ENCODE results near the gene MTA1.

The MTA1 gene

DNA sequence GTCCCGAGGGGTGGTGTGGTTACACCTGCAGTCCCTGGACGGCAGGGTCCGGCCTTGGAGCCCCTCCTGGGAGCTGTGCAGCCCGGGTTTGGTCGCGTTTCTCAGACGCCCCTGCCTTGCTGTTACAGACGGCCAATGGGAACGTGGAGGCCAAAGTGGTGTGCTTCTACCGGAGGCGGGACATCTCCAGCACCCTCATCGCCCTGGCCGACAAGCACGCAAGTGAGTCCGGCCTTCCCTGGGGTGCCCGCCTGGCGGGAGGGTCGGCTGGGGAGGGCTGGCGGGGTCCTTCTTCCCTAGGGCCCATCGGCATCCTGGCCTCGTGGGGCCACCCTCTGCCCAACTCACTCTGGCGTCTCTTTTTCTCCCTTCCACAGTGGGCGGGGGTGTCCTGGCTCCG is 25.7 kb downstream of the MTA1 start:
- peaks cover 0 to 11% of the 10 kb centered on the region in 2 donors for H3K4me1 ChIP-seq (ENCODE audit: control insufficient read depth in 1 of 2, insufficient read depth in 2 of 2, low read length in 2 of 2)
- H3K27ac ChIP-seq (ENCODE audit: low read length): no peak overlapping the region
- H3K9me3 ChIP-seq (ENCODE audit: control insufficient read depth in 1 of 2, low read length in 2 of 2): no peaks in the 10 kb centered on the region
- H3K27me3 ChIP-seq (ENCODE audit: low read depth, low read length): no peaks in the 10 kb centered on the region
- no peak overlapping the region for H3K4me3 ChIP-seq (ENCODE audit: low read depth in 1 of 2, low read length in 2 of 2)
- peaks cover 0 to 20% of the 10 kb centered on the region in 2 donors for H3K36me3 ChIP-seq (ENCODE audit: control insufficient read depth in 1 of 2, insufficient read depth in 2 of 2, low read length in 2 of 2)

DNA sequence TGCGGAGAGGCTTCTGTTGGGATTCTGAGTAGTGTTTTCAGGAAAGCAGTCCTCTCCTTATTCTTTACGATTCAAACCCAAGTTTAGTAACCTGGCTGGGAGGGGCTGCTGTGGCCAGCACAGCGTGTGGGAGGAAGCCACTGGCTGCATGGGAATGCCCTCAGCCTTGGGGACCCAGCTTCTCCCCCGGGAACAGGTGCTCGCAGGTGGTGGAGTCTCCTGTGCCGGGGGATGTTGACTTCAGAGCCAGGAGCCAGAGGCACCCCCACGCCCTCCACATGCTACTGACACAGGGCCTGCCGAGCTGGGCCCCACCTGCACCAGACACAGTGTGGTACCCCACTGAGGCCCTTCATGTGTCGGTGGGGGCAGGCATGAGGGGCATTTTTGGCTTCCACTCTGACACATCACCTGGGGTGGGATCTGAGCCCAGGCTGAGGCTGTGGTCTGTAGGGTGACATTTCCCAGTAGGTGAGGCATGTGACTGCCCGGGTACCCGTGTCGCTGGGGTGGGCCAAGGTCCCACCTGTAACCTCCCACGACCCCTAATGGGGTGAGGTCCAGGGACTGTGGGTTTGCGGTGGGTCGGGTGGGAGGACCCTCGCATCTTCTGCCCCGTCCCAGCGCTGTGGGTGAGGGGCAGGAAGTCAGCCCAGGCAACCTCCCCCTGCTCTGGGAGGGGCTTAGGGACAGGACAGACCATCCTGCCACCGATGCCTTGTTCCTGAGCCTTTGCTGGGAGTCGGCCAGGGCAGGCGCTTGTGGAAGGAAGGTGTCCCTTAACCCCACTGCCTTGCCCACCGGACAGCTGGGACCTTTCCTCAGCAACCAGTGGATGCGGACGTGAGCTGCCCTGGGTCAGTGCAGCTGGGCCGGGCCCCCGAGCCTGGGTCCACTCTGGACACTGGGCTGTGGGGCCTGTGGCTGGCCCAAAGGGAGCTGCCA is 26.5 kb downstream of the MTA1 start:
- Histone ChIP-seq H3K36me3 (ENCODE audit: control insufficient read depth in 1 of 2, insufficient read depth in 2 of 2, low read length in 2 of 2) (peaks cover 5 to 29% of the 10 kb centered on the region in 2 donors), H3K27ac (ENCODE audit: low read length) (no peak overlapping the region), H3K4me1 (ENCODE audit: control insufficient read depth in 1 of 2, insufficient read depth in 2 of 2, low read length in 2 of 2) (peaks cover 0 to 11% of the 10 kb centered on the region in 2 donors), H3K27me3 (ENCODE audit: low read depth, low read length) (no peaks in the 10 kb centered on the region), H3K9me3 (ENCODE audit: control insufficient read depth in 1 of 2, low read length in 2 of 2) (no peaks in the 10 kb centered on the region), H3K4me3 (ENCODE audit: low read depth in 1 of 2, low read length in 2 of 2) (no peak overlapping the region)

DNA sequence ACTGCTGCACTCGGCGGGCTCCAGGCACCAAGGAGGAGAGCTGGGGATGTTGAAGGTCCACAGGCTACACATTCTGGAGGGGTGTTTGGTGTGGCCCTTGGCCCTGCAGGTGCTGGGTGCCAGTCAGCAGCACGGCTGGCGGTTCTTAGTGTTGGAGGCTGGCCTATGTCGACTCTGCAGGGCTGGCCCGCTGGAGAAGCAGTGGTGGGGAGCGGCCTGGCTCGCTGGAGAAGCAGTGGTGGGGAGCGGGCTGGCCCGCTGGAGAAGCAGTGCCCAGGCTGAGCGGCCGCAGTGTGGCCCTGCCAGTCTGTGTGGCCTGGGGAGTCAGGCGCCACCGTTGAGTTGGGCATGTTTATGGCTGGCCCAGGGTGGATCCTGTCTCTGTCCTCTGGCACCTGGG is 27.3 kb downstream of the MTA1 start:
- no peaks in the 10 kb centered on the region for H3K27me3 ChIP-seq (ENCODE audit: low read depth, low read length)
- H3K27ac ChIP-seq (ENCODE audit: low read length): no peak overlapping the region
- no peaks in the 10 kb centered on the region for H3K9me3 ChIP-seq (ENCODE audit: control insufficient read depth in 1 of 2, low read length in 2 of 2)
- peaks cover 0 to 11% of the 10 kb centered on the region in 2 donors for H3K4me1 ChIP-seq (ENCODE audit: control insufficient read depth in 1 of 2, insufficient read depth in 2 of 2, low read length in 2 of 2)
- H3K4me3 ChIP-seq (ENCODE audit: low read depth in 1 of 2, low read length in 2 of 2): no peak overlapping the region
- peaks cover 7 to 32% of the 10 kb centered on the region in 2 donors for H3K36me3 ChIP-seq (ENCODE audit: control insufficient read depth in 1 of 2, insufficient read depth in 2 of 2, low read length in 2 of 2)

DNA sequence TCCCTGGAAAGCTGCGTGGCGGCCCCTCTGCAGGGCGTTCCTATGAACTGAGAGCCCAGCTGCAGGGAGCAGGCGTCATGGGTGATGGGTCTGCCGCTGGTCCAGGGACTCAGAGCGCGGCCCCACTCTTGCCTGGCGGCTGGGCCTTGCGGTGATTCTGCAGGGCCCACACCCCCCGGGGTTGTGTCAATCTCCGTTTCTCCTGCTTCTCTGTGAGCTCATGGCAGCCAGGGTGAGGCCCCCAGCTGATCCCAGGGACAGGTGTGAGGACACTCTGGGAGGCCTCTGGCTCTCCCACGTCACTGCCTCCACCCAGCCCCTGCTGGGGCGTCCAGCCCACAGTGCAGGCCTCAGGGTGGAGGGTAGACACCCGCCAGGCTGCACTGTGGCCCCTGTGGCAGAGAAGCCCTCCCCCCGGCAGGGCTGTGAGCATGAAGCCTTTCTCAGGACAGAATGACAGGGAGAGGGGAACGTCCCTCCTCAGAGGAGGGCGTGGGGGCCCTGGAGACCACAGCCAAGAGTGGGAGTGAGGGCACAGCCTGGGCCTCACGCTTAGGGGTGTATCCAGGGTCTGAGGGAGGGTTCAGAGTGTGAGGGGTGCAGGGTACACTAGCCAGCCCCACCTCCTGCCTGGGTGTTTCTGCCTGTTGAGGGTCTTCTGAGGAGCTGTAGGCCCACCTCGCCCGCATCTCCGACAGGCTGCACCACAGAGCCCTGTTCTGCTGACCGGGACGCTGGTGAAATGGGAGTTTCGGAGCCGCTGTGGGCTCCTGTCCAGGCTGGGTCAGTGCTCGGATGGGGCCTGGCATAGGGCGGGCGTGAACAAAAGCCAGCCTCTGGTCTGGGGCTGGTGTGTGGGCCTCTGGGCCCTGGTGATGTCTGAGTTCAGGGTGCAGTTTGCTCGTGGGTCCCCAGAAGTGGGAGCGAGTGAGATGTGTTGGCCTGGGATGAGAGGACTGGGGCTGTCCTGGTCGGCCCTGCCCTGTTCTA is 28.3 kb downstream of the MTA1 start:
- Histone ChIP-seq H3K36me3 (ENCODE audit: control insufficient read depth in 1 of 2, insufficient read depth in 2 of 2, low read length in 2 of 2) (peaks cover 7 to 26% of the 10 kb centered on the region in 2 donors), H3K27me3 (ENCODE audit: low read depth, low read length) (no peaks in the 10 kb centered on the region), H3K27ac (ENCODE audit: low read length) (no peak overlapping the region), H3K9me3 (ENCODE audit: control insufficient read depth in 1 of 2, low read length in 2 of 2) (no peaks in the 10 kb centered on the region), H3K4me3 (ENCODE audit: low read depth in 1 of 2, low read length in 2 of 2) (no peak overlapping the region), H3K4me1 (ENCODE audit: control insufficient read depth in 1 of 2, insufficient read depth in 2 of 2, low read length in 2 of 2) (peaks cover 0 to 11% of the 10 kb centered on the region in 2 donors)

DNA sequence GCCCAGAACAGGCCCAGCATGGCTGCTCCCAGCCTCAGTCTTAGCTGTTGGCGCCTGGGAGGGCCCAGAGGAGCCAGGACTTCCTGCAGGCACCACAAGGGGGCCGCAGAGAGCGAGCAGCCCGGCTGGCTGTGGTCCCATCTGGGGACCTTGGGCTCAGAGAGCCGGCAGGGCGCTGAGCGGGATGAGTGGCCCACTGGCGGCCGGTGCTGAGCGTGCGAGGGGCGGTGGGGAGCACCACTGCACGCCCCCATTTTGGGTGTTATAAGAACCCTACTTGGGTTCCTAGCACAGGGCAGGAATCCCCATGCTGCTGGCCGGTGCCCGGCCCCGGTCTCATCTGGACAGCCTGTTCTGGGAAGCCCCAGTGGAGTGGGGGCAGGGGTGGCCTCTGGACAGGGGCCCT is 29.1 kb downstream of the MTA1 start:
- Histone ChIP-seq H3K27ac (ENCODE audit: low read length) (no peak overlapping the region), H3K4me3 (ENCODE audit: low read depth in 1 of 2, low read length in 2 of 2) (no peak overlapping the region), H3K36me3 (ENCODE audit: control insufficient read depth in 1 of 2, insufficient read depth in 2 of 2, low read length in 2 of 2) (peaks cover 7 to 22% of the 10 kb centered on the region in 2 donors), H3K4me1 (ENCODE audit: control insufficient read depth in 1 of 2, insufficient read depth in 2 of 2, low read length in 2 of 2) (peaks cover 0 to 11% of the 10 kb centered on the region in 2 donors), H3K27me3 (ENCODE audit: low read depth, low read length) (no peaks in the 10 kb centered on the region), H3K9me3 (ENCODE audit: control insufficient read depth in 1 of 2, low read length in 2 of 2) (no peaks in the 10 kb centered on the region)

DNA sequence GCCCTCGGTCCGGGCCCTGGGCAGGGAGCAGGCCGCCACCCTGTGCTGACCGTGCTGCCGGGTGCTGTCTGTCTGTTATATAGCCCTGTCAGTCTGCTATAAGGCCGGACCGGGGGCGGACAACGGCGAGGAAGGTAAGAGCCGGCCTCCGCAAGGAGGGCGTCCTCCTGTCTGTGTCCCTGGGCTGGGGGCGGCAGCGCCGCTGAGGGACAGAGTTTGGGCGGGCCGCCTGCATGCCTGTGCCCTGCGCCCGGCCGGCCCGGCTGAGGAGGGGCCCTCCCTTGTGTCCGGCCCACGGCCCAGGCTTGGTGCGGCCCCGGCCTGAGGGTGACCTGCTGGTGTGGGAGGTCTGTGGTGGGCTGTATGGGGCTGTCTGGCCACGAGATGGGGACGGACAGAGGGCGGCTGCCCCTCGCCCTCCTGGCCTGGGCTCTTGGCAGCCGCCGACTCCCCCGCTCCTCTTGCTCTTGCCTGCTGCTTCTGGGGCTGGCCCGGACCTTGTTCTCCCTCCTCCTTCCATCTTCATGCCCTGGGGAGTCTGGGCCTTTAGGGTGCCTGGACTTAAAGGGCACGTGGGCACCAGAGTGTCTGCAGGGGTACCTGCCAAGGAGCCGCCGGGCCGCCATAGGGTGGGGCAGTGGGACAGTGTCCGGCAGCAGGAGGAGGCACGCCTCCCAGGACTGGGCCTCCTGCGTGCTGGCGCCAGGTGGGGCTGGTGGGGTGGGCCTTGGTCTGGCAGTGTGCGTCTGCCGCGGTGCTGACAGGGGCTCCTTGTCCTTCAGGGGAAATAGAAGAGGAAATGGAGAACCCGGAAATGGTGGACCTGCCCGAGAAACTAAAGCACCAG is 29.9 kb downstream of the MTA1 start:
- H3K4me3 ChIP-seq (ENCODE audit: low read depth in 1 of 2, low read length in 2 of 2): no peak overlapping the region
- H3K27me3 ChIP-seq (ENCODE audit: low read depth, low read length): no peaks in the 10 kb centered on the region
- H3K9me3 ChIP-seq (ENCODE audit: control insufficient read depth in 1 of 2, low read length in 2 of 2): no peaks in the 10 kb centered on the region
- H3K27ac ChIP-seq (ENCODE audit: low read length): no peak overlapping the region
- peaks cover 0 to 11% of the 10 kb centered on the region in 2 donors for H3K4me1 ChIP-seq (ENCODE audit: control insufficient read depth in 1 of 2, insufficient read depth in 2 of 2, low read length in 2 of 2)
- H3K36me3 ChIP-seq (ENCODE audit: control insufficient read depth in 1 of 2, insufficient read depth in 2 of 2, low read length in 2 of 2): peaks cover 7 to 29% of the 10 kb centered on the region in 2 donors

DNA sequence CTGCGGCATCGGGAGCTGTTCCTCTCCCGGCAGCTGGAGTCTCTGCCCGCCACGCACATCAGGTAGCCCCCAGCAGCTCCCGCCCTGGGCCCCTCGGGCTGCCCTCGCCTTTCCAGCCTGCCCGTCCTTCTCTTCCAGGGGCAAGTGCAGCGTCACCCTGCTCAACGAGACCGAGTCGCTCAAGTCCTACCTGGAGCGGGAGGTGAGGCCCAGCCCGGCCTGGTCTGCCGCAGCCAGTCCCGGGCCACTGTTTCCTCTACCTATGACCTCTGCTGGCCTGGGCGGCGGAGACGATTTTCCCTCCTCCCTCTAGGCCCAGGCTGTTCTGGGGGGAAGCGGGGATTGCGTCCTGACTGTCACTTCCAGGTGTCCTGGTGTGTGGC is 30.5 kb downstream of the MTA1 start:
- Histone ChIP-seq H3K4me1 (ENCODE audit: control insufficient read depth in 1 of 2, insufficient read depth in 2 of 2, low read length in 2 of 2) (peaks cover 0 to 11% of the 10 kb centered on the region in 2 donors), H3K27me3 (ENCODE audit: low read depth, low read length) (no peaks in the 10 kb centered on the region), H3K27ac (ENCODE audit: low read length) (no peak overlapping the region), H3K36me3 (ENCODE audit: control insufficient read depth in 1 of 2, insufficient read depth in 2 of 2, low read length in 2 of 2) (peaks cover 7 to 33% of the 10 kb centered on the region in 2 donors), H3K4me3 (ENCODE audit: low read depth in 1 of 2, low read length in 2 of 2) (no peak overlapping the region), H3K9me3 (ENCODE audit: control insufficient read depth in 1 of 2, low read length in 2 of 2) (no peaks in the 10 kb centered on the region)

DNA sequence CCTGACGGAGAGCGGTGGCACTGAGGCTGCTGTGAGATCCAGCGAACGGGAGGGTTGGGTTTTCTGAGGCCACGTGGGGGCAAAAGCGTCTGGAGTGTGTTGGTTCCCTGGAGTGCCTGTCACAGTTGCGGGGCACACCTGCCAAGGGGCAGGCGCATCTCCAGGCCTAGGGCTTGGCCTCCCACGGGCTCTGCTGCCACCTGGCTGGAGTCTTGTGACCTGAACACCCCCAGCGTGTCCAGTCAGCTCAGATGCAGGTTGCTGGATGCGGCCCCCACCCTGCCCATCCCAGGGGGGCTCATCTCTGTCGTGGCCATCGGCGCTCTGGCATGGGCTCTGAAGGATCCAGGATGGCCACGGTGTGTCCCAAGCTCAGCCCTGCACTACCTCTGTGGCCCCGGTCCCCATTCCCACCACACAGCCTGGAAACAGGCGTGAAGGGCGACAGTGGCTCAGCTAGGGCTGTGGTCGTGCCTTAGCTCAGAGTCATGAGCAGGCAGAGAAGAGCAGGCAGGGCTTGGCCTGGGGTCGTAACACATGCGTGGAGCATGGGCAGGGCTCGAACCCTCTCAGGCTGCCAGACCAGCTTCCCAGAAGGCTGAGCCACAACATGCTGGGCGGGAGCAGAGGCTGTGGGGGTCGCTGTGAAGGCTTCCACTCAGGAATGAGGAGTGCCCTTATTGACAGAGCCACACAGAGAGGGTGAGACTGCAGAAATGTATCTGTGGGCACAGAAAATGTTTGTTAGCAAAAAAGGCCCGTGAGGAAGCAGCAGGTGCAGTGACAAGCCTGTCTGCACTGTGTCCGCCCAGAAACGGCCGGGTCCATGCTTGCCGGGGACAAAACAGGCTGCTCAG is 31.5 kb downstream of the MTA1 start:
- no peak overlapping the region for H3K27ac ChIP-seq (ENCODE audit: low read length)
- peaks cover 0 to 11% of the 10 kb centered on the region in 2 donors for H3K4me1 ChIP-seq (ENCODE audit: control insufficient read depth in 1 of 2, insufficient read depth in 2 of 2, low read length in 2 of 2)
- no peaks in the 10 kb centered on the region for H3K9me3 ChIP-seq (ENCODE audit: control insufficient read depth in 1 of 2, low read length in 2 of 2)
- H3K4me3 ChIP-seq (ENCODE audit: low read depth in 1 of 2, low read length in 2 of 2): no peak overlapping the region
- peaks cover 10 to 42% of the 10 kb centered on the region in 2 donors for H3K36me3 ChIP-seq (ENCODE audit: control insufficient read depth in 1 of 2, insufficient read depth in 2 of 2, low read length in 2 of 2)
- no peaks in the 10 kb centered on the region for H3K27me3 ChIP-seq (ENCODE audit: low read depth, low read length)

DNA sequence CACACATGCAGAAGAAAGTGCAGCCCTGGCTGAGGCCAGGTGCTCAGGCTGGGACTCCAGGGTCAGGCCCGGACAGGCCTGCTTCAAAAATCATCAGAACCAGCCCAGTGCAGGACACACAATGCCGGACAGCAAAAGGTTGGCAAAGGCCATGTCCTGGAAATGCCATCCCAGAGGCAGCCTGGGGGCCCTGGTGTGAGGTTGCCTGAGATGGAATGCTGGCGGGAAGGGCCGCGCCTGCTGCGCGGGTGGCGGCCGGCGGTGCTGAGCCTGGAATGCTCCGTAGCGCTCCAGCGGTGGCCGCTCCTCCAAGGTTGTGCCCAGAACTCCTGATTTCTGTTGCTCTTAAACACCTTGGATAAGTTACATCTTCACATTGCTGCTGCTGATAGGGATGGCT is 33.3 kb downstream of the MTA1 start:
- H3K9me3 ChIP-seq (ENCODE audit: control insufficient read depth in 1 of 2, low read length in 2 of 2): no peaks in the 10 kb centered on the region
- no peaks in the 10 kb centered on the region for H3K27me3 ChIP-seq (ENCODE audit: low read depth, low read length)
- H3K27ac ChIP-seq (ENCODE audit: low read length): no peak overlapping the region
- H3K4me1 ChIP-seq (ENCODE audit: control insufficient read depth in 1 of 2, insufficient read depth in 2 of 2, low read length in 2 of 2): peaks cover 0 to 11% of the 10 kb centered on the region in 2 donors
- no peak overlapping the region for H3K4me3 ChIP-seq (ENCODE audit: low read depth in 1 of 2, low read length in 2 of 2)
- H3K36me3 ChIP-seq (ENCODE audit: control insufficient read depth in 1 of 2, insufficient read depth in 2 of 2, low read length in 2 of 2): peaks cover 20 to 57% of the 10 kb centered on the region in 2 donors

DNA sequence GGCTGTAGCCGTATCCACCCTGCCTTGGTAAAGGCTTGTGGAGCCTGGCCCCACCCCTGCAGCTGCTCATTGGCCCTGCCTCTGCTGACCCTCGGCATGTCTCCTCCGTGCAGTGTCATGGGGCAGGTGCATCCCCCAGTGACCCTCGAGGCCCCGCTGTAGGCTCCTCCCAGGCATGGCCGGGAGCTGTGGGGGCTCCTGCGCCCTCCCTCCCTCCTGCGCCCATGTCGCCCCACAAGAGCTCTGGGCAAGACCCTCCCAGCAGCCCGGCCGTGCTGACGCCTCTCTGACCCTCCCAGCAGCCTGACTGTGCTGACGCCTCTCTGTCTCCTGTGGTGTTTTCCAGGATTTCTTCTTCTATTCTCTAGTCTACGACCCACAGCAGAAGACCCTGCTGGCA is 34.2 kb downstream of the MTA1 start:
- Histone ChIP-seq H3K27ac (ENCODE audit: low read length) (no peak overlapping the region), H3K9me3 (ENCODE audit: control insufficient read depth in 1 of 2, low read length in 2 of 2) (no peaks in the 10 kb centered on the region), H3K36me3 (ENCODE audit: control insufficient read depth in 1 of 2, insufficient read depth in 2 of 2, low read length in 2 of 2) (peaks cover 20 to 57% of the 10 kb centered on the region in 2 donors), H3K27me3 (ENCODE audit: low read depth, low read length) (no peaks in the 10 kb centered on the region), H3K4me1 (ENCODE audit: control insufficient read depth in 1 of 2, insufficient read depth in 2 of 2, low read length in 2 of 2) (peaks cover 0 to 3% of the 10 kb centered on the region in 2 donors), H3K4me3 (ENCODE audit: low read depth in 1 of 2, low read length in 2 of 2) (no peak overlapping the region)

Measured in muscle layer of duodenum (tissue), 2 donors.